SK-N-MC (cell line): ENCODE data around the gene RNF41.

Experiments
- EZH2 ChIP-seq: fragments of 200-600 bp; sonication (generic); IDR thresholded peaks from one replicate; pipeline ENCODE4 v1.6.1; 2017; ENCODE audit warnings: antibody characterized with exemption
- FOXP2 ChIP-seq: optimal IDR thresholded peaks from 2 replicates; pipeline ENCODE3; 2011; ENCODE audit warnings: mild to moderate bottlenecking, moderate library complexity; ENCODE audit not compliant: insufficient read depth; ENCODE audit errors: extremely low read length, control extremely low read depth
- POLR2AphosphoS5 ChIP-seq: IDR thresholded peaks from 2 replicates; pipeline ENCODE4 v1.6.1; 2012; ENCODE audit warnings: mild to moderate bottlenecking, low read depth, low read length, borderline replicate concordance

- TF ChIP-seq EZH2 (no peak), POLR2AphosphoS5 (no peak), FOXP2 (no peak)
Observed at GRCh38 chr12:56241424-56242303, 19.9 kb upstream of the RNF41 start.
